ENCODE data around the gene TMEM52.

TMEM52 gene

DNA sequence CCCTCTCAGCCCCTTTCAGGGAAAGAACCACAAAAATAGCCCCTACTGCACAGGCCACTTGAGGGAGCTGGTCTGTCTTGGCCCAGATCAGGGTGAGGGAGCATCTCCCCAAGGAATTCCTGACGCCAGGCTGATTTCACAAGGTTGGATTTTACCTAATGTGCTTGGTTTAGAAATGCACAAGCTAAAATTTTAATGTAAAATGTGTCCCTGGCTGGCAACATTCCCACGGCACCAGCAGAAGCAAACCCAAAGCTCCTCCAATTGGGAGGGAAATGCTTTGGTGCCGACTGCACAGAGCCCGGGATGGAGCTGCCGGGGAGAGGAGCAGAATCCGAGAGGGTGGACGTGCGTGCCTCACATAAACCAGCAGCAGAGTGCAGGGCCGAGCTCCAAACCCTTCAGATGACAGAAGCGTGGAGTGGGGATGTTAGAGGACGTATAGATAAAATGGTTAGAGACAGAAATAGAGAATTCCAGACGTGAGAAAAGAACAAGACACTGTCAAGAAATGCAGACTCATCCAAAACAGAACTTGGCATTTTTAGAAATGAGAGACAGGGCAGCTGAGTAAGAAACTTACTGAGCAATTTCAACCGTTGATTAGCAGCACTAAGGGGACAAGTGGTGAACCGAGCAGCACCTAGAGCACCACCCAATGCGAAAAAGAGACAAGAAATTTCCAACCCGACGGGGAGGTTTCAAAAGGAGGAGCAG lies 41.6 kb upstream of the TMEM52 start:
- ATAC-seq, result no peak
- TF ChIP-seq, protein P1, sequence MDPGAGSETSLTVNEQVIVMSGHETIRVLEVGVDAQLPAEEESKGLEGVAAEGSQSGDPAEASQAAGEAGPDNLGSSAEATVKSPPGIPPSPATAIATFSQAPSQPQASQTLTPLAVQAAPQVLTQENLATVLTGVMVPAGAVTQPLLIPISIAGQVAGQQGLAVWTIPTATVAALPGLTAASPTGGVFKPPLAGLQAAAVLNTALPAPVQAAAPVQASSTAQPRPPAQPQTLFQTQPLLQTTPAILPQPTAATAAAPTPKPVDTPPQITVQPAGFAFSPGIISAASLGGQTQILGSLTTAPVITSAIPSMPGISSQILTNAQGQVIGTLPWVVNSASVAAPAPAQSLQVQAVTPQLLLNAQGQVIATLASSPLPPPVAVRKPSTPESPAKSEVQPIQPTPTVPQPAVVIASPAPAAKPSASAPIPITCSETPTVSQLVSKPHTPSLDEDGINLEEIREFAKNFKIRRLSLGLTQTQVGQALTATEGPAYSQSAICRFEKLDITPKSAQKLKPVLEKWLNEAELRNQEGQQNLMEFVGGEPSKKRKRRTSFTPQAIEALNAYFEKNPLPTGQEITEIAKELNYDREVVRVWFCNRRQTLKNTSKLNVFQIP (CRISPR knock-in tag; IDR thresholded peaks at IDR 0.05; ENCODE audit: borderline replicate concordance, low read depth), result no peak
- TF ChIP-seq, protein P2, sequence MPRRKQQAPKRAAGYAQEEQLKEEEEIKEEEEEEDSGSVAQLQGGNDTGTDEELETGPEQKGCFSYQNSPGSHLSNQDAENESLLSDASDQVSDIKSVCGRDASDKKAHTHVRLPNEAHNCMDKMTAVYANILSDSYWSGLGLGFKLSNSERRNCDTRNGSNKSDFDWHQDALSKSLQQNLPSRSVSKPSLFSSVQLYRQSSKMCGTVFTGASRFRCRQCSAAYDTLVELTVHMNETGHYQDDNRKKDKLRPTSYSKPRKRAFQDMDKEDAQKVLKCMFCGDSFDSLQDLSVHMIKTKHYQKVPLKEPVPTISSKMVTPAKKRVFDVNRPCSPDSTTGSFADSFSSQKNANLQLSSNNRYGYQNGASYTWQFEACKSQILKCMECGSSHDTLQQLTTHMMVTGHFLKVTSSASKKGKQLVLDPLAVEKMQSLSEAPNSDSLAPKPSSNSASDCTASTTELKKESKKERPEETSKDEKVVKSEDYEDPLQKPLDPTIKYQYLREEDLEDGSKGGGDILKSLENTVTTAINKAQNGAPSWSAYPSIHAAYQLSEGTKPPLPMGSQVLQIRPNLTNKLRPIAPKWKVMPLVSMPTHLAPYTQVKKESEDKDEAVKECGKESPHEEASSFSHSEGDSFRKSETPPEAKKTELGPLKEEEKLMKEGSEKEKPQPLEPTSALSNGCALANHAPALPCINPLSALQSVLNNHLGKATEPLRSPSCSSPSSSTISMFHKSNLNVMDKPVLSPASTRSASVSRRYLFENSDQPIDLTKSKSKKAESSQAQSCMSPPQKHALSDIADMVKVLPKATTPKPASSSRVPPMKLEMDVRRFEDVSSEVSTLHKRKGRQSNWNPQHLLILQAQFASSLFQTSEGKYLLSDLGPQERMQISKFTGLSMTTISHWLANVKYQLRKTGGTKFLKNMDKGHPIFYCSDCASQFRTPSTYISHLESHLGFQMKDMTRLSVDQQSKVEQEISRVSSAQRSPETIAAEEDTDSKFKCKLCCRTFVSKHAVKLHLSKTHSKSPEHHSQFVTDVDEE (CRISPR knock-in tag; IDR thresholded peaks at IDR 0.05), result no peak
- TF ChIP-seq GLIS3 (CRISPR knock-in tag; IDR thresholded peaks at IDR 0.05) (no peak), ISL1 (CRISPR knock-in tag; IDR thresholded peaks at IDR 0.05) (no peak), ESRRG (CRISPR knock-in tag; IDR thresholded peaks at IDR 0.05) (no peak), ZC3H10 (CRISPR knock-in tag; IDR thresholded peaks at IDR 0.05) (no peak), OSR1 (CRISPR knock-in tag; IDR thresholded peaks at IDR 0.05) (no peak), ZFP3 (CRISPR knock-in tag; IDR thresholded peaks at IDR 0.05) (no peak), SNAI2 (CRISPR knock-in tag; IDR thresholded peaks at IDR 0.05) (no peak)
- TF ChIP-seq, protein P3, sequence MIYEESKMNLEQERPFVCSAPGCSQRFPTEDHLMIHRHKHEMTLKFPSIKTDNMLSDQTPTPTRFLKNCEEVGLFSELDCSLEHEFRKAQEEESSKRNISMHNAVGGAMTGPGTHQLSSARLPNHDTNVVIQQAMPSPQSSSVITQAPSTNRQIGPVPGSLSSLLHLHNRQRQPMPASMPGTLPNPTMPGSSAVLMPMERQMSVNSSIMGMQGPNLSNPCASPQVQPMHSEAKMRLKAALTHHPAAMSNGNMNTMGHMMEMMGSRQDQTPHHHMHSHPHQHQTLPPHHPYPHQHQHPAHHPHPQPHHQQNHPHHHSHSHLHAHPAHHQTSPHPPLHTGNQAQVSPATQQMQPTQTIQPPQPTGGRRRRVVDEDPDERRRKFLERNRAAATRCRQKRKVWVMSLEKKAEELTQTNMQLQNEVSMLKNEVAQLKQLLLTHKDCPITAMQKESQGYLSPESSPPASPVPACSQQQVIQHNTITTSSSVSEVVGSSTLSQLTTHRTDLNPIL (CRISPR knock-in tag; IDR thresholded peaks at IDR 0.05; ENCODE audit: low read depth), result no peak
- TF ChIP-seq, protein P4, sequence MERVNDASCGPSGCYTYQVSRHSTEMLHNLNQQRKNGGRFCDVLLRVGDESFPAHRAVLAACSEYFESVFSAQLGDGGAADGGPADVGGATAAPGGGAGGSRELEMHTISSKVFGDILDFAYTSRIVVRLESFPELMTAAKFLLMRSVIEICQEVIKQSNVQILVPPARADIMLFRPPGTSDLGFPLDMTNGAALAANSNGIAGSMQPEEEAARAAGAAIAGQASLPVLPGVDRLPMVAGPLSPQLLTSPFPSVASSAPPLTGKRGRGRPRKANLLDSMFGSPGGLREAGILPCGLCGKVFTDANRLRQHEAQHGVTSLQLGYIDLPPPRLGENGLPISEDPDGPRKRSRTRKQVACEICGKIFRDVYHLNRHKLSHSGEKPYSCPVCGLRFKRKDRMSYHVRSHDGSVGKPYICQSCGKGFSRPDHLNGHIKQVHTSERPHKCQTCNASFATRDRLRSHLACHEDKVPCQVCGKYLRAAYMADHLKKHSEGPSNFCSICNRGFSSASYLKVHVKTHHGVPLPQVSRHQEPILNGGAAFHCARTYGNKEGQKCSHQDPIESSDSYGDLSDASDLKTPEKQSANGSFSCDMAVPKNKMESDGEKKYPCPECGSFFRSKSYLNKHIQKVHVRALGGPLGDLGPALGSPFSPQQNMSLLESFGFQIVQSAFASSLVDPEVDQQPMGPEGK (CRISPR knock-in tag; IDR thresholded peaks at IDR 0.05; ENCODE audit: borderline replicate concordance), result no peak

DNA sequence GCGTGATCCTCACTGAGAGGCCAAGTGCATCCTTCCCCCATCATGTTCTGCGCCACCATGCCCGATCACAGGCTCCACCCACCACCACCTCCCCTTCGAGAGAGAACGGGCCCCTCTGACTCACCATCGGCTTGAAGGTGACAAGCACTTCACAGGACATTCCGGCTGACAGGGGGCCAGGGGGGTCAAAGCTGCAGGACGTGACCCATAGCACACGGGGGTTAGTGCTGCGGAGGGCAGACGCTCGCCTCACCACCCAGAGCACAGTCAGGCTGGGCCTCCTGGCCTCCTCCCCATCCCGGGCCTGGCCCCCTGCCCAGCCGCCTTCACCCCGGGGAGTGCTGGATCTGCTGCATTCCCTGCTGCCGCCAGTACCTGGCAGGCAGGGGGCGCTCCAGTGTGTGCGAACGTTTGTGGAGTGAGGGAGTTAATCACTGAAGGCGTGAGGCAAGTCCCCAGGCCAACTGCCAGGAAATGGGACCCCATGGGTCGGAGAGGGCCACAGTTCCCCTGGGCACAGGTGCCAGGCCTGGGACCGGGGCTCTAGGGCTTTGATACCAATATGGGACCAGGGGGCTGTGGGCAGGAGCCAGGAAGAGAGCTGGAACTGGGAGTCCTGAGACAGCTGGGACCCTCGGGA lies 40.9 kb upstream of the TMEM52 start:
- TF ChIP-seq TOX (CRISPR knock-in tag; IDR thresholded peaks at IDR 0.05; ENCODE audit: borderline replicate concordance) (no peak), TCF4 (CRISPR knock-in tag; IDR thresholded peaks at IDR 0.05; ENCODE audit: borderline replicate concordance) (no peak), SNAI2 (CRISPR knock-in tag; IDR thresholded peaks at IDR 0.05) (no peak), ARNTL (CRISPR knock-in tag; IDR thresholded peaks at IDR 0.05; ENCODE audit: borderline replicate concordance, low read depth) (no peak), ESRRG (CRISPR knock-in tag; IDR thresholded peaks at IDR 0.05) (no peak), OSR1 (CRISPR knock-in tag; IDR thresholded peaks at IDR 0.05) (no peak), ZFP30 (CRISPR knock-in tag; IDR thresholded peaks at IDR 0.05) (no peak), ZFP3 (CRISPR knock-in tag; IDR thresholded peaks at IDR 0.05) (no peak), ZC3H10 (CRISPR knock-in tag; IDR thresholded peaks at IDR 0.05) (no peak), RARB (CRISPR knock-in tag; IDR thresholded peaks at IDR 0.05) (no peak), PPARA (CRISPR knock-in tag; IDR thresholded peaks at IDR 0.05; ENCODE audit: borderline replicate concordance) (no peak), BACH2 (CRISPR knock-in tag; IDR thresholded peaks at IDR 0.05; ENCODE audit: borderline replicate concordance) (no peak), ZNF8 (CRISPR knock-in tag; IDR thresholded peaks at IDR 0.05) (no peak)
- TF ChIP-seq, protein P1 (CRISPR knock-in tag; IDR thresholded peaks at IDR 0.05; ENCODE audit: borderline replicate concordance, low read depth), result no peak
- TF ChIP-seq, protein P4 (CRISPR knock-in tag; IDR thresholded peaks at IDR 0.05; ENCODE audit: borderline replicate concordance), result no peak
- TF ChIP-seq, protein P3 (CRISPR knock-in tag; IDR thresholded peaks at IDR 0.05; ENCODE audit: low read depth), result no peak
- TF ChIP-seq, protein P2 (CRISPR knock-in tag; IDR thresholded peaks at IDR 0.05), result no peak
- peak; percentile 93 for ATAC-seq

Data from SK-N-SH treated with all-trans-retinoic acid at 6 μM for 48 hours (cell line).